DND-41 (cell line): ENCODE results near the gene HYDIN.

Source experiments
- CTCF ChIP-seq: IDR thresholded peaks from 2 replicates; pipeline ENCODE4 v1.5.1; 2012; ENCODE audit warnings: borderline replicate concordance, low read length, moderate library complexity, mild to moderate bottlenecking; ENCODE audit not compliant: poor library complexity, severe bottlenecking; ENCODE audit errors: extremely low read depth
- EZH2 ChIP-seq: IDR thresholded peaks from 3 replicates; pipeline ENCODE4 v1.6.1; 2012; ENCODE audit warnings: borderline replicate concordance, low read depth, mild to moderate bottlenecking, moderate library complexity, low read length, inconsistent platforms; ENCODE audit not compliant: severe bottlenecking

- TF ChIP-seq CTCF (no peak), EZH2 (no peak)
Measured at GRCh38 chr16:71172481-71173207, 57.9 kb downstream of the HYDIN start.
